HG03060 (cell line): ENCODE data around the gene PDE5A.
"Not testable (repeated sequence)": the region's sequence is repeated elsewhere in the genome, so short reads cannot be mapped to it uniquely, and the experiment has no call there.

ENCODE experiments used
- ATAC-seq: cut with Tn5 transposase; IDR thresholded peaks from one replicate; pipeline ENCODE4 v1.9.1; 2021; ENCODE audit warnings: low read depth, moderate number of reproducible peaks; ENCODE audit not compliant: unreplicated experiment

The PDE5A gene

DNA sequence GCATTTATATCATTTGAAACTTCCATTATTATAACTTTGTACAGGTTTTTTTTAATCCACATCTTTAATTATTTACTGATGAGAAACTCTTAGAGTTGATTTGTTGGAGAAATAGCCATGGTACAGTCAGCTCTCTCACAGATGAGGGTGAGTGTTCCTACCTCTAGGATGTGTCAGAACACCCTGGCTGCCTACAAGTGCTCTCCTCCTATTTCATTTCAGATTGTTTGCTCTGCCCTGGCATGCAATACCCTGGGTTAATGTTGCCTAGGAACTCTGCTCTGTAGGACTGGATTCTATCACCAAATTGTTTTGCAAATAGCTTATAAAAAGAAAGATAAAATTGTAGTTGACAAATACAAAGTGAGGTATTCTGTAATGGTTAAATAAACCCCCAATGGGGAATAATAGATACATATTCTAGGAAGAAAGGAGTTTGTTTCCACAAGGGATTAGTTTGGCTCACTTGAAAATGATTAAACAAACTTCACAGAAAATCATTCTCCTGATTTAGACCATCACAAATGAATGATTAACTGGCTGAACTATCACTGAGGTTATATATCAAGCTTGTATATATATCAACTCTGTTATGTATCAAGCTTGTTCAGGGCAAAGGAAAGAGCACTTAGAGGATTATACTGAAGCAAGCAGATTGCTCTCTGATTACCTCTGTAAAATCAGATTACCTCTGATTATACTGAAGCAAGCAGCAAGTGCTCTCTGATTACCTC, 150.0 kb downstream of the PDE5A start:
- no peak for ATAC-seq

GRCh38 chr4:119477412-119478053, 151.1 kb downstream of the PDE5A start:
- no peak for ATAC-seq

DNA sequence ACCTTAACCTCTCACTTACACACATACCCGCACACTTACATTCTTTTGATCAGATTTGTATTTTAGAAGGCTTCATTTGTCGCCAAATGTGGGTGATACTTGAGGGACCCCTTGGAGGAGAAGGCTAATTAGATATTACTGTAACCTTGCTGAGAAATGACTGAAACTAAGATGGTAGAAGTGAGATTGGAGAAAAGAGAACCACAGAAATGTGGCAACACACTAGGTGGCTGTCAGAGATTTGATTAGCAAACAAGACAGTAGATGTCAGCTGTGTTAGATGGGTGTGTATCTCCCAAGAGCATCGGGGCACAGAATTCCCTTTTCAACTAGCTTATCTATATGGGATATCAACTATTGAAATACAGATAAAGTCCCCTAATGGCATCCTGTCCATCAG, 157.3 kb downstream of the PDE5A start:
- ATAC-seq = no peak

- ATAC-seq = not testable (repeated sequence)
These were observed 157.9 kb downstream of the PDE5A start for GRCh38 chr4:119470737-119471063.

DNA sequence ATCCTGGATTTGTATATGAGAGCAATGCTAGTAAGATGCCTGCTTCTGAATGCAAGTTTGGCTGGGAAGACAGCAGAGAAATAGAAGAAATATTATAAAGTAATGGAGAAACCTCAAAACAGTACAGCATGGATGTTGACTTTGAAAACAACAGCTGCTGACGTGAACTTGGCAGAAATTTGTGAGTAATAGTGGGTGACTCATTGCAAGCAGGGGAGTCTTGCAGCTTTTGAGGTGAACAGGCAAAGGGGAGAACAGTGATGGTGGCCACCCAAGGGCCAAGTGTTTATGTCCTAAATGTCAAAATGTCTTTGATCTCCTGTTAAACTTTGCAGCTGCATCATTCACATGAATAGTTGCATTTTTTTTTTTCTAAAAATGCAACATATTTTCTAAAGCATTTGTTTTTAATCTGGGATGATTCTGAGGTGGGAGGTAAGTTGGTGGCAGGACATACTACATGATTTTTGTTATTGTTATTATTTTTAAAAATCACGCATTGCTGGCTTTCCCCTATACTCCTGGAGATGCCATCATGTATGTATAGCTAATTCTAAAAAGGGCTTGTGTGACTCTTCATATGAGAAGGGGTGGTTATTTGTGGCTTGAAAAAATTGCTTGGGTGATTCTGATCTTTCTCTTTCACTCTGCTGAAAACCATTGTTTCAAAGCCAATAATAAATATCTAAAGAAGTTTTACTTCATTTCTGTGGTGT, 158.4 kb downstream of the PDE5A start:
- ATAC-seq = not testable (repeated sequence)

- not testable (repeated sequence) for ATAC-seq
These were observed 159.6 kb downstream of the PDE5A start for GRCh38 chr4:119469039-119469438.

DNA sequence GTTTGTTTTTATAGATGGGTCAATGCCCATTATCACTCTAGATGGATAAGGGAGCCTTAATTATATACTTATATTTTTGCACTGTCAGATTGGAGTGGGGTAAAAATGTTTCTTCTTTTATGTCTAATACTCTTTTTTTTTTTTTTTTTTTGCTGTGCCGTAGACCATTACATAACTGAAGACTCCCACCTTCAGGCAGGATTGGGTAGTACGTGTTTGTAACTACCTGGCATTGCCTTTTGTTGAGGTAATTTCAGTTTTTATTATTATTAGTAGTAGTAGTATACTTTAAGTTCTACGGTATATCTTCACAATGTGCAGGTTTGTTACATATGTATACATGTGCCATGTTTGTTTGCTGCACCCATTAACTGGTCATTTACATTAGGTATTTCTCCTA, 165.9 kb downstream of the PDE5A start:
- not testable (repeated sequence) for ATAC-seq

GRCh38 chr4:119455734-119456133, 172.9 kb downstream of the PDE5A start:
- not testable (repeated sequence) for ATAC-seq

GRCh38 chr4:119454491-119455270, 173.9 kb downstream of the PDE5A start:
- peak; percentile 99 for ATAC-seq

GRCh38 chr4:119454151-119454490, 174.5 kb downstream of the PDE5A start:
- ATAC-seq = peak; percentile 4

- ATAC-seq = not testable (repeated sequence)
These were observed 175.3 kb downstream of the PDE5A start for GRCh38 chr4:119453286-119453685.

- ATAC-seq = not testable (repeated sequence)
These were observed 178.8 kb downstream of the PDE5A start for GRCh38 chr4:119449851-119450250.
